Sigmoid colon (tissue), 4 donors: ENCODE measurements around the gene ARSD.

Source experiments
- CTCF ChIP-seq, 4 experiments: fragments of 450-650 bp in 3 of 4; fragments of 200-600 bp in 1 of 4; IDR thresholded peaks; one replicate each; pipeline ENCODE4 v1.5.1; 2016 to 2019; ENCODE audit warnings: antibody characterized with exemption in 4 of 4, mild to moderate bottlenecking in 3 of 4, moderate library complexity in 2 of 4
- POLR2A ChIP-seq, 2 donors: fragments of 450-650 bp; IDR thresholded peaks; one replicate each; pipeline ENCODE4 v1.6.1; 2016; ENCODE audit warnings: antibody characterized with exemption in 2 of 2, mild to moderate bottlenecking in 2 of 2, moderate library complexity in 2 of 2
- POLR2AphosphoS5 ChIP-seq, 4 donors: sonication (generic); formaldehyde crosslinking; IDR thresholded peaks; one replicate each; pipeline ENCODE4 v1.6.1; 2017; ENCODE audit warnings: antibody characterized with exemption in 4 of 4

GRCh38 chrX:2897311-2897689 is 31.8 kb downstream of the ARSD start:
- TF ChIP-seq CTCF (IDR thresholded peaks at IDR 0.05), result no peak
- TF ChIP-seq POLR2A (IDR thresholded peaks at IDR 0.05), result no peak
- no peak for TF ChIP-seq POLR2AphosphoS5 (IDR thresholded peaks at IDR 0.05)
